Measurements from ENCODE around the gene KRTAP5-5.

GRCh38 chr11:1656670-1657069, 27.1 kb downstream of the KRTAP5-5 start:
- TF ChIP-seq YY1 (IDR thresholded peaks at IDR 0.05; ENCODE audit: insufficient read depth, insufficient read length): no peak
- TF ChIP-seq ZNF274 (IDR thresholded peaks at IDR 0.05; ENCODE audit: low read depth, low read length): no peak

Measured in NT2/D1 (cell line).